ENCODE measurements around the gene FAAP20. TPM values are rescaled to one million over a fixed set of nuclear protein-coding genes. Genes with fewer than 3 reads are reported as not detected.

The FAAP20 gene
- total and polyA plus RNA-seq, 7 donors: 28.4 to 58.0 (median 45.3) TPM

GRCh38 chr1:2182376-2182775 is 12.2 kb downstream of the FAAP20 start:
- intact Hi-C loops (cut with DNase I): no loop called here
- DNase-seq: no peak
- Histone ChIP-seq H3K27me3 (no peaks in the 10 kb centered on the region), H3K9me3 (no peaks in the 10 kb centered on the region), H3K4me3 (no peak overlapping the region), H3K27ac (no peak overlapping the region), H3K36me3 (peaks cover 0 to 19% (median 3%) of the 10 kb centered on the region in 4 donors), H3K4me1 (no peaks in the 10 kb centered on the region)
- TF ChIP-seq POLR2AphosphoS5 (IDR thresholded peaks at IDR 0.05) (no peak), POLR2A (IDR thresholded peaks at IDR 0.05) (no peak), EP300 (IDR thresholded peaks at IDR 0.05) (no peak)
- TF ChIP-seq, protein P1, sequence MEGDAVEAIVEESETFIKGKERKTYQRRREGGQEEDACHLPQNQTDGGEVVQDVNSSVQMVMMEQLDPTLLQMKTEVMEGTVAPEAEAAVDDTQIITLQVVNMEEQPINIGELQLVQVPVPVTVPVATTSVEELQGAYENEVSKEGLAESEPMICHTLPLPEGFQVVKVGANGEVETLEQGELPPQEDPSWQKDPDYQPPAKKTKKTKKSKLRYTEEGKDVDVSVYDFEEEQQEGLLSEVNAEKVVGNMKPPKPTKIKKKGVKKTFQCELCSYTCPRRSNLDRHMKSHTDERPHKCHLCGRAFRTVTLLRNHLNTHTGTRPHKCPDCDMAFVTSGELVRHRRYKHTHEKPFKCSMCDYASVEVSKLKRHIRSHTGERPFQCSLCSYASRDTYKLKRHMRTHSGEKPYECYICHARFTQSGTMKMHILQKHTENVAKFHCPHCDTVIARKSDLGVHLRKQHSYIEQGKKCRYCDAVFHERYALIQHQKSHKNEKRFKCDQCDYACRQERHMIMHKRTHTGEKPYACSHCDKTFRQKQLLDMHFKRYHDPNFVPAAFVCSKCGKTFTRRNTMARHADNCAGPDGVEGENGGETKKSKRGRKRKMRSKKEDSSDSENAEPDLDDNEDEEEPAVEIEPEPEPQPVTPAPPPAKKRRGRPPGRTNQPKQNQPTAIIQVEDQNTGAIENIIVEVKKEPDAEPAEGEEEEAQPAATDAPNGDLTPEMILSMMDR (IDR thresholded peaks at IDR 0.05): no peak
- 95 to 97% methylated on average over 13 of the region's 13 CpGs for WGBS, 2 donors

- no peak for DNase-seq
- H3K27me3 ChIP-seq: no peaks in the 10 kb centered on the region
- TF ChIP-seq, protein P1 (IDR thresholded peaks at IDR 0.05): no peak
- TF ChIP-seq POLR2A (IDR thresholded peaks at IDR 0.05): no peak
- no peak for TF ChIP-seq EP300 (IDR thresholded peaks at IDR 0.05)
- TF ChIP-seq POLR2AphosphoS5 (IDR thresholded peaks at IDR 0.05): no peak
- WGBS, 2 donors: 94 to 95% methylated on average over 11 of the region's 11 CpGs
- H3K9me3 ChIP-seq: no peaks in the 10 kb centered on the region
- intact Hi-C loops (cut with DNase I): no loop called here
- no peaks in the 10 kb centered on the region for H3K4me1 ChIP-seq
- no peak overlapping the region for H3K4me3 ChIP-seq
- peaks cover 0 to 19% (median 2%) of the 10 kb centered on the region in 4 donors for H3K36me3 ChIP-seq
- no peak overlapping the region for H3K27ac ChIP-seq
These were observed 12.8 kb downstream of the FAAP20 start for GRCh38 chr1:2181752-2182151.

GRCh38 chr1:2181271-2181670 is 13.3 kb downstream of the FAAP20 start:
- no peak overlapping the region for H3K27ac ChIP-seq
- DNase-seq: no peak
- H3K4me1 ChIP-seq: no peaks in the 10 kb centered on the region
- no peak overlapping the region for H3K4me3 ChIP-seq
- H3K36me3 ChIP-seq: peaks cover 0 to 19% (median 0%) of the 10 kb centered on the region in 4 donors
- intact Hi-C loops (cut with DNase I): no loop called here
- H3K27me3 ChIP-seq: no peaks in the 10 kb centered on the region
- H3K9me3 ChIP-seq: no peaks in the 10 kb centered on the region
- TF ChIP-seq POLR2A (IDR thresholded peaks at IDR 0.05) (no peak), EP300 (IDR thresholded peaks at IDR 0.05) (no peak), POLR2AphosphoS5 (IDR thresholded peaks at IDR 0.05) (no peak)
- TF ChIP-seq, protein P1 (IDR thresholded peaks at IDR 0.05): no peak
- 94 to 96% methylated on average over 14 of the region's 14 CpGs for WGBS, 2 donors

DNA sequence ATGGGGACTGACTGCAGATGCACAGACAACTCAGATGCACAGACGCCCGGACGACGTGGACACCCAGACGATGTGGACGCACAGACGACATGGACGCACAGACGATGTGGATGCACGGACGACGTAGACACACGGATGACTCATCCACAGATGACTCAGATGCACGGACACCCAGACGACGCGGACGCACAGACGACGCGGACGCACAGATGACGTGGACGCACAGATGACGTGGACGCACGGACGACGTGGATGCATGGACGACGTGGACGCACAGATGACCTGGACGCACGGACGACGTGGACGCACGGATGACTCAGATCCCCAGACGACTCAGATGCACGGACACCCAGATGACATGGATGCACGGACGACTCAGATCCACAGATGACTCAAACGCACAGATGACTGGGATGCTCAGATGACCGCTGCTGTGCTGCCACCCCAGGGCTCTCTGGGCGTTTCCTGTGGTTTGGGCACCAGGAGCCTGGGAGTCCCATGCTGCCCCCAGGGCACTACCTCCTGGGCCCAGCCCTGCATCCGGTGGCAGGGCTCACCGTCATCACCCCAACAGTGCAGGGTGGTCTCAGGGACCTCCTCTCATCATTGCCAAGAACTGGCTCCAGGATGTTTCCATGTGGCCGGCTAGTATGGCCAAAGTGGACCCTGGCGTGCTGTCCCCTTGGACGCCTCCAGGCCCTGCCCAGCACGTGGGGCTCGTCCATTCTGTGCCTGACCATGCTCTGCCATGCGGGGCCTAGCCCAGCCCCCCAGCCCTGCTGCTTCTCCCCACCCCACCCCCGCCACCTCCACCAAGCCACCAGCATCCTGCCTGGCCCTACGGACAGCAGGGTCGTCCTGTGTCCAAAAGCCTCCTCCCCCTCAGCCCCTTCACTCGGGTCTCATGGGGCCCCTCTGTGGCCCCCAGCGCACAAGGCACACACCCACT is 14.0 kb downstream of the FAAP20 start:
- no peak overlapping the region for H3K27ac ChIP-seq
- H3K4me3 ChIP-seq: no peak overlapping the region
- H3K27me3 ChIP-seq: no peaks in the 10 kb centered on the region
- H3K4me1 ChIP-seq: no peaks in the 10 kb centered on the region
- 93% methylated on average over 58 of the region's 58 CpGs for WGBS, 2 donors
- DNase-seq: no peak
- no peaks in the 10 kb centered on the region for H3K9me3 ChIP-seq
- intact Hi-C loops (cut with DNase I): no loop called here
- H3K36me3 ChIP-seq: peaks cover 0 to 16% (median 0%) of the 10 kb centered on the region in 4 donors
- TF ChIP-seq POLR2AphosphoS5 (IDR thresholded peaks at IDR 0.05): no peak

DNA sequence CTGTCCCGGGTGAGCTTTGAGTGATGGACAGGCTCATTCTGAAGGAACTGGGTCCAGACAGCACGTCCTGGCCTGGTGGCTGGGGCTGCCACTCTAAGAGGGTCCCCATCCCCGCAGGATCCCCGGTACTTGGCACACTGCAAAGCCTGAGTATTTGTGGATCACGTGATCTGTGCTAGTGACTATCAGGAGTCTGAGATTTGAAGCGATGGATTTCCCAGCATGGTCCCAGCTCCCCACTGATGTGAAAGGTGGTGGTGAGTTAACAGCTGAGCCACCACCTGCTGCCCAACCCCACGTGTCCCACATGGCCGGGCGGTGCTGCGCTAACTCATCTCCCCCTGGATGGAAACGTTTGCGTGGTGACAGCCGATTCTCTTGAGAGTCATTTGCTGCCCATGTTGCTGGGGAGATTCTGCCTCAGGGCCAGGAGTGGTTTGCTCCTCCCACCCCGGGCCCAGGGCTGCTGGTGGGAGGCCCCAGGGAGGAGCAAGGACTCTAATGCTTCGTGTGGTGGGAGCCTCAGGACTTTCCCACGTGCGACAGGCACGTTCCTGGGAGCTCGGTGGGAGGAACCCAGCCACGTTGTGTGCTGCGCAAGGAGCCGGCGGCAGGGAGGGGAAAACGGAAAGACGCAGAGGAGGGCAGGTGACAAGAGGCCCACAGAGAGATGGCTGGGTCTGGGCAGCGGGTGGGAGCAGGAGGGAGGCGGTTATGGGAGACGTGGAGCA is 15.1 kb downstream of the FAAP20 start:
- TF ChIP-seq POLR2AphosphoS5 (IDR thresholded peaks at IDR 0.05) (no peak), EP300 (IDR thresholded peaks at IDR 0.05) (no peak), POLR2A (IDR thresholded peaks at IDR 0.05) (no peak)
- TF ChIP-seq, protein P1 (IDR thresholded peaks at IDR 0.05): no peak
- no peaks in the 10 kb centered on the region for H3K27me3 ChIP-seq
- no peaks in the 10 kb centered on the region for H3K9me3 ChIP-seq
- no peak overlapping the region for H3K27ac ChIP-seq
- intact Hi-C loops (cut with DNase I): no loop called here
- H3K4me1 ChIP-seq: peaks cover 0 to 7% (median 0%) of the 10 kb centered on the region in 4 donors
- WGBS, 2 donors: 83 to 85% methylated on average over 28 of the region's 28 CpGs
- DNase-seq: no peak
- H3K36me3 ChIP-seq: peaks cover 0 to 4% (median 0%) of the 10 kb centered on the region in 4 donors
- H3K4me3 ChIP-seq: no peak overlapping the region

All from sigmoid colon (tissue), 7 donors.